Fibroblast of the aortic adventitia (primary cell): ENCODE measurements around the gene HECW1. TPM values are rescaled to one million over a fixed set of nuclear protein-coding genes. Genes with fewer than 3 reads are reported as not detected.

Experiments used
- DNase-seq: peaks from one replicate; pipeline ENCODE4 v3.0.0-alpha.2; 2010; ENCODE audit warnings: low read depth
- H3K4me3 ChIP-seq: 2 replicates; pipeline ENCODE4 v1.5.1; 2011; ENCODE audit warnings: low read depth, mild to moderate bottlenecking, control low read depth, low read length, moderate library complexity
- CTCF ChIP-seq: IDR thresholded peaks from 2 replicates; pipeline ENCODE4 v1.5.1; 2011; ENCODE audit warnings: mild to moderate bottlenecking, low read length, control low read depth, inconsistent platforms; ENCODE audit not compliant: insufficient read depth
- total RNA-seq: library from RNA; depleted of rRNA; stranded (reverse); fragments of >200 nt; gene quantifications from 2 replicates; pipeline ENCODE4 v1.2.3, GENCODE V29; 2012; ENCODE audit warnings: low replicate concordance

HECW1 gene
- total RNA-seq, 1 donor: 3.6 TPM

- no peak for DNase-seq
- no peak for TF ChIP-seq CTCF
- H3K4me3 ChIP-seq: no peak overlapping the region
These were observed 332.5 kb downstream of the HECW1 start for GRCh38 chr7:43444711-43445578.

- DNase-seq: no peak
- no peak overlapping the region for H3K4me3 ChIP-seq
- no peak for TF ChIP-seq CTCF
These were observed 337.1 kb downstream of the HECW1 start for GRCh38 chr7:43449577-43449976.

GRCh38 chr7:43450894-43451293 lies 338.4 kb downstream of the HECW1 start:
- no peak for DNase-seq
- H3K4me3 ChIP-seq: no peak overlapping the region
- TF ChIP-seq CTCF: no peak

GRCh38 chr7:43454936-43455518 lies 342.6 kb downstream of the HECW1 start:
- TF ChIP-seq CTCF: peak; percentile 44
- H3K4me3 ChIP-seq: no peak overlapping the region
- peak; percentile 62 for DNase-seq

GRCh38 chr7:43456200-43456599 lies 343.8 kb downstream of the HECW1 start:
- no peak for TF ChIP-seq CTCF

GRCh38 chr7:43458330-43459018 lies 346.0 kb downstream of the HECW1 start:
- TF ChIP-seq CTCF: no peak
- H3K4me3 ChIP-seq: no peak overlapping the region
- DNase-seq: no peak

More at GRCh38 chr7:43456200-43456599, 343.8 kb downstream of the HECW1 start:
- no peak for DNase-seq
- no peak overlapping the region for H3K4me3 ChIP-seq
